Inferior parietal cortex (tissue), 1 donor: ENCODE data around the gene ZNF609.

Source experiments
- DNase-seq: peaks from one replicate; pipeline ENCODE4 v3.0.0-alpha.2; 2016; ENCODE audit errors: extremely low spot score

The ZNF609 gene

GRCh38 chr15:64695561-64695992 lies 235.2 kb downstream of the ZNF609 start:
- peak; percentile 65 for DNase-seq

- no peak for DNase-seq
Measured at GRCh38 chr15:64696481-64696880, 236.1 kb downstream of the ZNF609 start.

GRCh38 chr15:64697911-64698369 lies 237.6 kb downstream of the ZNF609 start:
- no peak for DNase-seq

GRCh38 chr15:64698823-64699222 lies 238.4 kb downstream of the ZNF609 start:
- DNase-seq = no peak

GRCh38 chr15:64699751-64700388 lies 239.5 kb downstream of the ZNF609 start:
- DNase-seq = no peak

- DNase-seq = no peak
Measured at GRCh38 chr15:64701051-64701450, 240.7 kb downstream of the ZNF609 start.

- no peak for DNase-seq
Measured at GRCh38 chr15:64701482-64702184, 241.3 kb downstream of the ZNF609 start.

GRCh38 chr15:64702816-64703631 lies 242.6 kb downstream of the ZNF609 start:
- DNase-seq = peak; percentile 94

- DNase-seq = no peak
Measured at GRCh38 chr15:64703632-64703959, 243.2 kb downstream of the ZNF609 start.

GRCh38 chr15:64705006-64705405 lies 244.6 kb downstream of the ZNF609 start:
- no peak for DNase-seq

GRCh38 chr15:64706011-64706911 lies 245.9 kb downstream of the ZNF609 start:
- DNase-seq = no peak

- no peak for DNase-seq
Measured at GRCh38 chr15:64710676-64711428, 250.5 kb downstream of the ZNF609 start.

- DNase-seq = no peak
Measured at GRCh38 chr15:64712353-64712752, 252.0 kb downstream of the ZNF609 start.

- DNase-seq = no peak
Measured at GRCh38 chr15:64713592-64713991, 253.2 kb downstream of the ZNF609 start.

GRCh38 chr15:64716452-64716851 lies 256.1 kb downstream of the ZNF609 start:
- no peak for DNase-seq

GRCh38 chr15:64717130-64717529 lies 256.8 kb downstream of the ZNF609 start:
- DNase-seq = no peak

- DNase-seq = no peak
Measured at GRCh38 chr15:64717735-64718495, 257.5 kb downstream of the ZNF609 start.

- no peak for DNase-seq
Measured at GRCh38 chr15:64720188-64720587, 259.8 kb downstream of the ZNF609 start.

- no peak for DNase-seq
Measured at GRCh38 chr15:64730151-64730550, 269.8 kb downstream of the ZNF609 start.
